NCI-H345 (cell line): ENCODE results near the gene TBCA.
"Not testable (repeated sequence)": the region's sequence is repeated elsewhere in the genome, so short reads cannot be mapped to it uniquely, and the experiment has no call there.

Source experiments
- DNase-seq: peaks from one replicate; lab custom pipeline; 2025; lab: John Stamatoyannopoulos, UW

The TBCA gene

GRCh38 chr5:77772729-77773128 lies 3.4 kb downstream of the TBCA start:
- DNase-seq: no peak

- DNase-seq: no peak
Measured at GRCh38 chr5:77771452-77771851, 4.7 kb downstream of the TBCA start.

- no peak for DNase-seq
Measured at GRCh38 chr5:77770293-77771005, 5.7 kb downstream of the TBCA start.

GRCh38 chr5:77768978-77769377 lies 7.2 kb downstream of the TBCA start:
- no peak for DNase-seq

GRCh38 chr5:77767301-77767700 lies 8.8 kb downstream of the TBCA start:
- DNase-seq: no peak

GRCh38 chr5:77761606-77762005 lies 14.5 kb downstream of the TBCA start:
- no peak for DNase-seq

GRCh38 chr5:77758141-77758938 lies 17.8 kb downstream of the TBCA start:
- DNase-seq: no peak

GRCh38 chr5:77751328-77752023 lies 24.7 kb downstream of the TBCA start:
- DNase-seq: no peak

- not testable (repeated sequence) for DNase-seq
Measured at GRCh38 chr5:77750928-77751327, 25.2 kb downstream of the TBCA start.

GRCh38 chr5:77748160-77748559 lies 28.0 kb downstream of the TBCA start:
- DNase-seq: no peak

GRCh38 chr5:77744116-77744515 lies 32.0 kb downstream of the TBCA start:
- DNase-seq: no peak

GRCh38 chr5:77743181-77743580 lies 33.0 kb downstream of the TBCA start:
- no peak for DNase-seq

- no peak for DNase-seq
Measured at GRCh38 chr5:77741608-77742007, 34.5 kb downstream of the TBCA start.

- DNase-seq: no peak
Measured at GRCh38 chr5:77734885-77735284, 41.3 kb downstream of the TBCA start.

- DNase-seq: no peak
Measured at GRCh38 chr5:77733130-77733529, 43.0 kb downstream of the TBCA start.

GRCh38 chr5:77727190-77727589 lies 48.9 kb downstream of the TBCA start:
- DNase-seq: no peak

- no peak for DNase-seq
Measured at GRCh38 chr5:77725616-77726015, 50.5 kb downstream of the TBCA start.

- no peak for DNase-seq
Measured at GRCh38 chr5:77724934-77725333, 51.2 kb downstream of the TBCA start.

GRCh38 chr5:77719666-77720363 lies 56.3 kb downstream of the TBCA start:
- DNase-seq: no peak

GRCh38 chr5:77718934-77719610 lies 57.1 kb downstream of the TBCA start:
- DNase-seq: no peak

- DNase-seq: no peak
Measured at GRCh38 chr5:77709993-77710685, 66.0 kb downstream of the TBCA start.
